CD4-positive, alpha-beta T cell treated with Interleukin-6 at 100 ng/mL for 8 hours (primary cell): ENCODE measurements around the gene CCDC102A.

ENCODE experiments used
- DNase-seq: peaks from one replicate; pipeline ENCODE4 v3.0.0-alpha.2; 2020; ENCODE audit warnings: mixed read lengths, low spot score

The CCDC102A gene

GRCh38 chr16:57479205-57479975 lies 57.0 kb downstream of the CCDC102A start:
- DNase-seq, result no peak

GRCh38 chr16:57478396-57479204 lies 57.8 kb downstream of the CCDC102A start:
- no peak for DNase-seq

- DNase-seq, result no peak
These were observed 58.7 kb downstream of the CCDC102A start for GRCh38 chr16:57477531-57478202.

GRCh38 chr16:57476546-57477410 lies 59.6 kb downstream of the CCDC102A start:
- DNase-seq, result no peak

GRCh38 chr16:57475711-57476339 lies 60.5 kb downstream of the CCDC102A start:
- DNase-seq, result peak; percentile 65

- DNase-seq, result no peak
These were observed 61.4 kb downstream of the CCDC102A start for GRCh38 chr16:57474671-57475661.

- DNase-seq, result no peak
These were observed 62.5 kb downstream of the CCDC102A start for GRCh38 chr16:57473906-57474305.

- no peak for DNase-seq
These were observed 63.1 kb downstream of the CCDC102A start for GRCh38 chr16:57473176-57473840.

- DNase-seq, result no peak
These were observed 63.7 kb downstream of the CCDC102A start for GRCh38 chr16:57472665-57473060.

GRCh38 chr16:57471852-57472664 lies 64.3 kb downstream of the CCDC102A start:
- DNase-seq, result no peak

GRCh38 chr16:57471209-57471608 lies 65.2 kb downstream of the CCDC102A start:
- DNase-seq, result no peak

- DNase-seq, result no peak
These were observed 65.7 kb downstream of the CCDC102A start for GRCh38 chr16:57470711-57471110.

GRCh38 chr16:57469917-57470470 lies 66.4 kb downstream of the CCDC102A start:
- no peak for DNase-seq

- DNase-seq, result no peak
These were observed 67.3 kb downstream of the CCDC102A start for GRCh38 chr16:57469046-57469445.

- no peak for DNase-seq
These were observed 68.0 kb downstream of the CCDC102A start for GRCh38 chr16:57468346-57468745.

GRCh38 chr16:57464523-57464922 lies 71.8 kb downstream of the CCDC102A start:
- no peak for DNase-seq

- no peak for DNase-seq
These were observed 73.4 kb downstream of the CCDC102A start for GRCh38 chr16:57462978-57463362.
